IPS-15b (cell line): ENCODE results near the gene TPRG1L.

Experiments used
- H3K27me3 ChIP-seq: one replicate; pipeline ENCODE4 v1.6.1; 2013; ENCODE audit warnings: low read length; ENCODE audit not compliant: control insufficient read depth, insufficient read depth
- H3K36me3 ChIP-seq: one replicate; pipeline ENCODE4 v1.6.1; 2013; ENCODE audit warnings: low read length; ENCODE audit not compliant: control insufficient read depth, insufficient read depth
- H3K4me1 ChIP-seq: one replicate; pipeline ENCODE4 v1.6.1; 2013; ENCODE audit warnings: mild to moderate bottlenecking, low read length; ENCODE audit not compliant: control insufficient read depth, insufficient read depth
- H3K4me3 ChIP-seq: one replicate; pipeline ENCODE4 v1.5.1; 2013; ENCODE audit warnings: low read depth, low read length
- H3K9ac ChIP-seq: one replicate; pipeline ENCODE4 v1.6.1; 2013; ENCODE audit warnings: low read depth, mild to moderate bottlenecking, low read length
- H3K9me3 ChIP-seq: one replicate; pipeline ENCODE4 v1.6.1; 2013; ENCODE audit warnings: mild to moderate bottlenecking, low read length; ENCODE audit not compliant: control insufficient read depth, insufficient read depth

The TPRG1L gene

GRCh38 chr1:3654549-3655281 is 29.9 kb downstream of the TPRG1L start:
- H3K27me3 ChIP-seq: peaks cover 53% of the 10 kb centered on the region
- no peaks in the 10 kb centered on the region for H3K9me3 ChIP-seq
- no peak overlapping the region for H3K9ac ChIP-seq
- no peaks in the 10 kb centered on the region for H3K36me3 ChIP-seq
- H3K4me3 ChIP-seq: no peak overlapping the region
- no peaks in the 10 kb centered on the region for H3K4me1 ChIP-seq

- no peak overlapping the region for H3K4me3 ChIP-seq
Measured at GRCh38 chr1:3656450-3657095, 31.8 kb downstream of the TPRG1L start.

GRCh38 chr1:3657096-3657475 is 32.3 kb downstream of the TPRG1L start:
- no peaks in the 10 kb centered on the region for H3K9me3 ChIP-seq
- no peaks in the 10 kb centered on the region for H3K36me3 ChIP-seq
- H3K27me3 ChIP-seq: peaks cover 37% of the 10 kb centered on the region
- no peaks in the 10 kb centered on the region for H3K4me1 ChIP-seq
- H3K9ac ChIP-seq: no peak overlapping the region
- no peak overlapping the region for H3K4me3 ChIP-seq

More at GRCh38 chr1:3656450-3657095, 31.8 kb downstream of the TPRG1L start:
- no peaks in the 10 kb centered on the region for H3K4me1 ChIP-seq
- peaks cover 42% of the 10 kb centered on the region for H3K27me3 ChIP-seq
- no peak overlapping the region for H3K9ac ChIP-seq
- H3K36me3 ChIP-seq: no peaks in the 10 kb centered on the region
- H3K9me3 ChIP-seq: no peaks in the 10 kb centered on the region

GRCh38 chr1:3657578-3658230 is 32.9 kb downstream of the TPRG1L start:
- Histone ChIP-seq H3K4me1 (no peaks in the 10 kb centered on the region), H3K36me3 (no peaks in the 10 kb centered on the region), H3K4me3 (no peak overlapping the region), H3K27me3 (peaks cover 37% of the 10 kb centered on the region), H3K9ac (no peak overlapping the region), H3K9me3 (no peaks in the 10 kb centered on the region)

- Histone ChIP-seq H3K9me3 (no peaks in the 10 kb centered on the region), H3K4me3 (no peak overlapping the region), H3K27me3 (peaks cover 34% of the 10 kb centered on the region), H3K36me3 (no peaks in the 10 kb centered on the region), H3K9ac (no peak overlapping the region), H3K4me1 (no peaks in the 10 kb centered on the region)
Measured at GRCh38 chr1:3658231-3658615, 33.4 kb downstream of the TPRG1L start.

- H3K27me3 ChIP-seq: peaks cover 25% of the 10 kb centered on the region
- H3K4me1 ChIP-seq: no peaks in the 10 kb centered on the region
- no peak overlapping the region for H3K4me3 ChIP-seq
- no peaks in the 10 kb centered on the region for H3K9me3 ChIP-seq
- H3K36me3 ChIP-seq: no peaks in the 10 kb centered on the region
- H3K9ac ChIP-seq: no peak overlapping the region
Measured at GRCh38 chr1:3659093-3659492, 34.3 kb downstream of the TPRG1L start.

- Histone ChIP-seq H3K4me3 (no peak overlapping the region), H3K9me3 (no peaks in the 10 kb centered on the region), H3K9ac (no peak overlapping the region), H3K4me1 (no peaks in the 10 kb centered on the region), H3K27me3 (peaks cover 13% of the 10 kb centered on the region), H3K36me3 (no peaks in the 10 kb centered on the region)
Measured at GRCh38 chr1:3660704-3661103, 35.9 kb downstream of the TPRG1L start.

GRCh38 chr1:3661631-3662030 is 36.8 kb downstream of the TPRG1L start:
- Histone ChIP-seq H3K9ac (no peak overlapping the region), H3K4me1 (no peaks in the 10 kb centered on the region), H3K36me3 (no peaks in the 10 kb centered on the region), H3K27me3 (peaks cover 7% of the 10 kb centered on the region), H3K9me3 (no peaks in the 10 kb centered on the region), H3K4me3 (no peak overlapping the region)

- H3K4me3 ChIP-seq: no peak overlapping the region
- H3K9ac ChIP-seq: no peak overlapping the region
- H3K27me3 ChIP-seq: peaks cover 6% of the 10 kb centered on the region
- H3K36me3 ChIP-seq: no peaks in the 10 kb centered on the region
- no peaks in the 10 kb centered on the region for H3K4me1 ChIP-seq
- H3K9me3 ChIP-seq: no peaks in the 10 kb centered on the region
Measured at GRCh38 chr1:3662080-3662671, 37.4 kb downstream of the TPRG1L start.

- H3K27me3 ChIP-seq: peaks cover 4% of the 10 kb centered on the region
- no peak overlapping the region for H3K9ac ChIP-seq
- no peaks in the 10 kb centered on the region for H3K36me3 ChIP-seq
- no peak overlapping the region for H3K4me3 ChIP-seq
- H3K9me3 ChIP-seq: no peaks in the 10 kb centered on the region
- H3K4me1 ChIP-seq: no peaks in the 10 kb centered on the region
Measured at GRCh38 chr1:3663999-3664699, 39.3 kb downstream of the TPRG1L start.

- no peak overlapping the region for H3K4me3 ChIP-seq
- H3K9me3 ChIP-seq: no peaks in the 10 kb centered on the region
- H3K4me1 ChIP-seq: no peaks in the 10 kb centered on the region
- H3K9ac ChIP-seq: no peak overlapping the region
- H3K36me3 ChIP-seq: no peaks in the 10 kb centered on the region
- H3K27me3 ChIP-seq: peaks cover 4% of the 10 kb centered on the region
Measured at GRCh38 chr1:3664700-3665375, 40.0 kb downstream of the TPRG1L start.
